Measurements from ENCODE around the gene TMIE. TPM values are rescaled to one million over a fixed set of nuclear protein-coding genes. Genes with fewer than 3 reads are reported as not detected.

Gene TMIE
- polyA plus RNA-seq, 3 donors, result not detected

GRCh38 chr3:46711760-46712159 is 10.6 kb downstream of the TMIE start:
- Histone ChIP-seq H3K4me2 (replicated peaks; ENCODE audit: extremely low read depth, low read length, poor library complexity, severe bottlenecking) (no peak overlapping the region), H3K79me2 (ENCODE audit: insufficient read depth, low read length) (no peaks in the 10 kb centered on the region), H2AFZ (ENCODE audit: insufficient read depth, low read depth, low read length, poor library complexity, severe bottlenecking) (no peak overlapping the region), H3K27me3 (ENCODE audit: control insufficient read depth in 2 of 2, insufficient read depth in 2 of 2, low read length in 2 of 2) (no peaks in the 10 kb centered on the region), H3K27ac (ENCODE audit: low read depth in 1 of 2, low read length in 2 of 2) (no peak overlapping the region), H3K4me3 (replicated peaks in 1 of 3; ENCODE audit: low read depth in 2 of 3, low read length in 3 of 3) (no peak overlapping the region), H3K4me1 (ENCODE audit: control insufficient read depth in 1 of 2, insufficient read depth in 2 of 2, low read length in 2 of 2) (no peaks in the 10 kb centered on the region), H4K20me1 (ENCODE audit: insufficient read depth, low read length) (no peaks in the 10 kb centered on the region), H3K36me3 (replicated peaks in 1 of 2; ENCODE audit: control insufficient read depth in 1 of 2, insufficient read depth in 2 of 2, low read length in 2 of 2) (no peaks in the 10 kb centered on the region), H3K9me3 (replicated peaks in 1 of 2; ENCODE audit: control insufficient read depth in 1 of 2, insufficient read depth in 1 of 2, low read length in 2 of 2) (no peaks in the 10 kb centered on the region), H3K9ac (ENCODE audit: insufficient read depth, low read length, poor library complexity, severe bottlenecking) (no peak overlapping the region)
- WGBS (ENCODE audit: insufficient coverage), result 86% methylated on average over 1 of the region's 7 CpGs
- no peak for TF ChIP-seq CTCF (IDR thresholded peaks at IDR 0.05)
- intact Hi-C loops (cut with micrococcal nuclease), result no loop called here
- Mint-ChIP-seq H3K27me3 (ENCODE audit: low read depth in 3 of 3) (peaks cover 2 to 6% (median 4%) of the 10 kb centered on the region in 3 donors), H3K27ac (no peak overlapping the region), H3K4me1 (no peaks in the 10 kb centered on the region), H3K4me3 (no peak overlapping the region), H3K9me3 (no peaks in the 10 kb centered on the region), H3K36me3 (no peaks in the 10 kb centered on the region)
- no peak for DNase-seq

DNA sequence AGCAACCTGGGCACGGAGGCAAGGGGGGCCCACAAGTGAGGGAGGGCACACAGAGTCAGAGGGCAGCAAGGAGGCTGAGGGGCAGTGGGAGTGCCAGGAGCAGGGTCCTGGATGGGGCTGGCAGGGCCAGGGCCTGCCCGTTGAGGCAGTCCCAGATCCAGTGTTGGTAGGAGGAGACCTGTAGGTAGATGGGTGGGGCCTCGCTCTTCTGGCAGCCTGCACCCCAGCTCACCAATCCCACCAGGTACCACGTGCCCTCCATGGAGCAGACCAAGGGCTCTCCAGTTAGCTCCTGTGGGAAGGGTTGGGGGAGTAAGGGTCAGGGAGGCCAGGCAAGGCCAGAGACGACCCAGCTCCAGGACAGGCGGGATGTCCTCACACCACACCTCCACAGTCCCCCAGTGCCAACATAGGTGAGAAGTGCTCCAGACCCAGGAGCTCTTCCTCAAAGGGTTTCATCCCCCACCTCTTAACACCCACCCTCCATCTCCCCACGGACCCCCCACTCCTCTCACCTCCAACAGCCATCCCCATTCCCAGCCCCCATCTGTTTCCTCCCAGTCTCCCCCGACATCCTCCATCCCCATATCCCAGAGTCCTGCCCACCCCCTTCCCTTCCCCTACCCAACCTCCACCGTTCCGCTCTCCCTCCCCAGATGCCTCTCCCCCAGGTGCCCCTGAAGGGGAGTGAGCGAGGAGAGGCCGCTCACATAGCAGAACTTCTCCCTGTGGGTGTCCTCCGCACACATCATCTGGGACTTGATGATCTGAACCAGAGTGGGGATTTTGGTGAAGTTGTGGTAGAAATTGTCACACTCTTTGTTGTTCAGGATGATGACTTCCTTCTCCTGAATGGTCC is 11.2 kb downstream of the TMIE start:
- no peak overlapping the region for H2AFZ ChIP-seq (ENCODE audit: insufficient read depth, low read depth, low read length, poor library complexity, severe bottlenecking)
- intact Hi-C loops (cut with micrococcal nuclease), result no loop called here
- WGBS (ENCODE audit: insufficient coverage), result 83% methylated on average over 7 of the region's 13 CpGs
- no peaks in the 10 kb centered on the region for H3K4me1 ChIP-seq (ENCODE audit: control insufficient read depth in 1 of 2, insufficient read depth in 2 of 2, low read length in 2 of 2)
- no peak for TF ChIP-seq CTCF (IDR thresholded peaks at IDR 0.05)
- DNase-seq, result no peak
- H3K4me2 ChIP-seq (replicated peaks; ENCODE audit: extremely low read depth, low read length, poor library complexity, severe bottlenecking), result no peak overlapping the region
- Mint-ChIP-seq H3K27ac (no peak overlapping the region), H3K9me3 (no peaks in the 10 kb centered on the region), H3K4me1 (no peaks in the 10 kb centered on the region), H3K4me3 (no peak overlapping the region), H3K27me3 (ENCODE audit: low read depth in 3 of 3) (peaks cover 2 to 4% (median 3%) of the 10 kb centered on the region in 3 donors), H3K36me3 (no peaks in the 10 kb centered on the region)
- no peaks in the 10 kb centered on the region for H3K79me2 ChIP-seq (ENCODE audit: insufficient read depth, low read length)
- no peaks in the 10 kb centered on the region for H3K27me3 ChIP-seq (ENCODE audit: control insufficient read depth in 2 of 2, insufficient read depth in 2 of 2, low read length in 2 of 2)
- no peaks in the 10 kb centered on the region for H3K9me3 ChIP-seq (replicated peaks in 1 of 2; ENCODE audit: control insufficient read depth in 1 of 2, insufficient read depth in 1 of 2, low read length in 2 of 2)
- H3K27ac ChIP-seq (ENCODE audit: low read depth in 1 of 2, low read length in 2 of 2), result no peak overlapping the region
- H3K9ac ChIP-seq (ENCODE audit: insufficient read depth, low read length, poor library complexity, severe bottlenecking), result no peak overlapping the region
- no peaks in the 10 kb centered on the region for H4K20me1 ChIP-seq (ENCODE audit: insufficient read depth, low read length)
- no peak overlapping the region for H3K4me3 ChIP-seq (replicated peaks in 1 of 3; ENCODE audit: low read depth in 2 of 3, low read length in 3 of 3)
- H3K36me3 ChIP-seq (replicated peaks in 1 of 2; ENCODE audit: control insufficient read depth in 1 of 2, insufficient read depth in 2 of 2, low read length in 2 of 2), result no peaks in the 10 kb centered on the region
